HCT116 (cell line): ENCODE data around the gene RNF217. TPM values are rescaled to one million over a fixed set of nuclear protein-coding genes. Genes with fewer than 3 reads are reported as not detected.

Experiments
- ATAC-seq: fragments of 200-7000 bp; cut with Tn5 transposase; 2 replicates; pipeline ENCODE4 v1.9.1; 2020; ENCODE audit warnings: mild to moderate bottlenecking, moderate library complexity
- BruUV-seq: library from RNA; stranded (reverse); fragments of 400-500 nt; replicated peaks from 2 replicates; lab custom pipeline; 2021; lab: Mats Ljungman, UMichigan
- CTCF ChIA-PET: fragments of 300-600 bp; sonication (Branson Sonifier 250); formaldehyde crosslinking; loops from one replicate; lab custom pipeline; 2021; ENCODE audit warnings: antibody characterized with exemption; lab: Charles Lee
- POLR2A ChIA-PET: fragments of 300-600, 350-600 bp; sonication (Branson Sonifier 250); formaldehyde crosslinking; loops from one replicate; lab custom pipeline; 2021; ENCODE audit warnings: antibody characterized with exemption; lab: Charles Lee
- RAD21 ChIA-PET, 2 experiments: fragments of 300-600 bp; sonication (Branson Sonifier 250); formaldehyde crosslinking; loops; one replicate each; lab custom pipeline; 2023; ENCODE audit warnings: low total read pairs in 2 of 2; ENCODE audit not compliant: uncharacterized antibody in 2 of 2, unreplicated experiment in 2 of 2, low non-redundant PET in 1 of 2; lab: Charles Lee
- DNase-seq: peaks from one replicate; pipeline ENCODE4 v3.0.0-alpha.2; 2010; ENCODE audit warnings: low read depth, low spot score
- H2AFZ ChIP-seq: fragments of 200-600 bp; shearing (Covaris generic), sonication (generic); 2 replicates; pipeline ENCODE4 v1.6.1; 2017; ENCODE audit warnings: low read depth, mixed run types, mixed read lengths, antibody characterized with exemption, low read length; ENCODE audit not compliant: poor library complexity, severe bottlenecking
- H3K27ac ChIP-seq: 2 replicates; pipeline ENCODE4 v1.5.1; 2012; ENCODE audit warnings: low read depth, low read length
- H3K27me3 ChIP-seq: fragments of 200-600 bp; sonication (generic); 2 replicates; pipeline ENCODE4 v1.6.1; 2016; ENCODE audit warnings: mixed run types, low read length, mixed read lengths; ENCODE audit not compliant: insufficient read depth
- H3K36me3 ChIP-seq, 2 experiments: fragments of 200-500 bp in 1 of 2; fragments of 200-600 bp in 1 of 2; sonication (Bioruptor generic) in 1 of 2; sonication (generic) in 1 of 2; 2 replicates each; pipeline versions ENCODE4 v1.5.1 to v1.6.1; 2014 to 2016; ENCODE audit warnings: low read length in 2 of 2, inconsistent platforms in 1 of 2, mixed read lengths in 1 of 2, mixed run types in 1 of 2; ENCODE audit not compliant: insufficient read depth in 2 of 2, control insufficient read depth in 1 of 2
- H3K4me1 ChIP-seq, 2 experiments: fragments of 200-600 bp in 1 of 2; sonication (generic) in 1 of 2; 2 replicates each; pipeline versions ENCODE4 v1.5.1 to v1.6.1; 2012 to 2017; ENCODE audit warnings: low read length in 2 of 2, inconsistent platforms in 1 of 2, mild to moderate bottlenecking in 1 of 2, mixed read lengths in 1 of 2, mixed run types in 1 of 2, moderate library complexity in 1 of 2; ENCODE audit not compliant: insufficient read depth in 2 of 2, control insufficient read depth in 1 of 2
- H3K4me2 ChIP-seq: fragments of 200-600 bp; sonication (generic); 2 replicates; pipeline ENCODE4 v1.6.1; 2017; ENCODE audit warnings: mixed run types, low read length, mixed read lengths
- H3K4me3 ChIP-seq, 2 experiments: fragments of 200-600 bp in 1 of 2; sonication (generic) in 1 of 2; replicated peaks in 1 of 2; 2 replicates each; pipeline ENCODE4 v1.5.1; 2011 to 2016; ENCODE audit warnings: low read length in 2 of 2, control low read depth in 1 of 2, low read depth in 1 of 2, mild to moderate bottlenecking in 1 of 2, mixed read lengths in 1 of 2, mixed run types in 1 of 2
- H3K79me2 ChIP-seq: fragments of 200-600 bp; sonication (generic); 2 replicates; pipeline ENCODE4 v1.6.1; 2017; ENCODE audit warnings: mild to moderate bottlenecking, mixed run types, low read length, moderate library complexity, mixed read lengths; ENCODE audit not compliant: insufficient read depth
- H3K9ac ChIP-seq: fragments of 200-600 bp; sonication (generic); 2 replicates; pipeline ENCODE4 v1.6.1; 2016; ENCODE audit warnings: low read length, mixed read lengths
- H3K9me2 ChIP-seq: fragments of 200-600 bp; sonication (generic), shearing (Covaris generic); 2 replicates; pipeline ENCODE4 v1.6.1; 2017; ENCODE audit warnings: mixed run types, mild to moderate bottlenecking, moderate library complexity; ENCODE audit not compliant: insufficient read depth
- H3K9me3 ChIP-seq, 2 experiments: fragments of 200-500 bp in 1 of 2; fragments of 200-600 bp in 1 of 2; sonication (Bioruptor generic) in 1 of 2; sonication (generic) in 1 of 2; 2 replicates each; pipeline ENCODE4 v1.6.1; 2014 to 2017; ENCODE audit warnings: low read length in 2 of 2, mixed read lengths in 2 of 2, inconsistent platforms in 1 of 2, low read depth in 1 of 2, mild to moderate bottlenecking in 1 of 2, mixed run types in 1 of 2, moderate library complexity in 1 of 2; ENCODE audit not compliant: control insufficient read depth in 1 of 2, insufficient read depth in 1 of 2
- H4K20me1 ChIP-seq: fragments of 200-600 bp; sonication (generic), shearing (Covaris generic); 2 replicates; pipeline ENCODE4 v1.6.1; 2017; ENCODE audit warnings: mixed run types, mild to moderate bottlenecking, moderate library complexity; ENCODE audit not compliant: insufficient read depth
- ATF3 ChIP-seq: IDR thresholded peaks from 2 replicates; pipeline ENCODE4 v1.6.1; 2012
- CBX3 ChIP-seq: IDR thresholded peaks from 2 replicates; pipeline ENCODE4 v1.6.1; 2012; ENCODE audit warnings: low read depth
- ELF1 ChIP-seq: IDR thresholded peaks from 2 replicates; pipeline ENCODE4 v1.6.1; 2012; ENCODE audit warnings: low read depth, borderline replicate concordance
- FOSL1 ChIP-seq: IDR thresholded peaks from 2 replicates; pipeline ENCODE4 v1.6.1; 2012; ENCODE audit warnings: low read depth
- JUND ChIP-seq: IDR thresholded peaks from 2 replicates; pipeline ENCODE4 v1.6.1; 2012
- SP1 ChIP-seq: IDR thresholded peaks from 2 replicates; pipeline ENCODE4 v1.6.1; 2012; ENCODE audit warnings: low read depth
- ZFX ChIP-seq: fragments of 450-650 bp; IDR thresholded peaks from 2 replicates; pipeline ENCODE4 v1.6.1; 2017
- ZNF274 ChIP-seq: fragments of 200-500 bp; sonication (Bioruptor generic); IDR thresholded peaks from 2 replicates; pipeline ENCODE4 v1.6.1; 2014; ENCODE audit warnings: mild to moderate bottlenecking, low read depth, low read length, inconsistent platforms
- intact Hi-C: fragments of 100-400 bp; cut with micrococcal nuclease; formaldehyde crosslinking; loops from 2 replicates; pipeline ENCODE4 v1.10.0; 2022
- total RNA-seq: library from RNA; stranded (reverse); gene quantifications from one replicate; pipeline ENCODE4 v1.2.1, GENCODE V29; 2021; ENCODE audit not compliant: unreplicated experiment
- TF ChIP-seq, protein P1 (sequence below), 3 experiments: fragments of 200-600 bp in 1 of 3; sonication (generic) in 1 of 3; IDR thresholded peaks in 2 of 3; conservative IDR thresholded peaks in 1 of 3; 2 replicates each; pipeline ENCODE4 v1.5.1; 2012 to 2017; ENCODE audit warnings: low read depth in 2 of 3, low read length in 2 of 3, antibody characterized with exemption in 1 of 3, borderline replicate concordance in 1 of 3, control low read depth in 1 of 3, mild to moderate bottlenecking in 1 of 3, mixed read lengths in 1 of 3, mixed run types in 1 of 3, moderate library complexity in 1 of 3; ENCODE audit not compliant: insufficient read depth in 1 of 3

Gene RNF217
- total RNA-seq, 1 experiment from 2014 or later: 20.4 TPM

DNA sequence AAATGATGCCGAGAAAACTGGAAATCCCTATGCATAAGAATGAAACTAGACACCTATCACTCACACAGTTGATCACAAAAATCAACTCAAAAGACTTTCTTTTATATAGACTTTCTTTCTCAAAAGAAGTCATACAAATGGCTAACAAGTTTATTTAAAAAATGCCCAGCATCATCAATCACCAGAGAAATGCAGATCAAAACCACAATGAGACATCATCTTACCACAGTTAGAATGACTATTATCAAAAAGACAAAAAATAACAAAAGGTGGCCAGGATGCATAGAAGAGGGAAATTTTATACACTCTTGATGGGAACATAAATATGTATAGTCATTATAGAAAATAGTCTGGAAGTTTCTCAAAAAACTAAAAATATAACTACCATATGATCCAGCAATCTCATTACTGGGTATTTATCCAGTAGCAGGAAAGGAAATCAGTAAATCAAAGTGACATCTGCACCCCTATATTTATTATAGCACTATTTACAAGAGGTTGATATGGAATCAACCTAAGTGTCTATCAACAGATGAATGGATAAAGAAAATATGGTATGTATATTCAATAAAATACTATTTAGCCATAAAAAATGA is 3.4 kb upstream of the RNF217 start:
- peaks cover 8% of the 10 kb centered on the region for H3K79me2 ChIP-seq
- peak overlapping the region; percentile 5; the same call in 1 of the 2 replicates for H3K4me2 ChIP-seq
- H3K9me2 ChIP-seq: no peaks in the 10 kb centered on the region
- H3K36me3 ChIP-seq: no peaks in the 10 kb centered on the region
- H3K4me3 ChIP-seq: no peak overlapping the region
- H4K20me1 ChIP-seq: no peaks in the 10 kb centered on the region
- no peaks in the 10 kb centered on the region for H3K27me3 ChIP-seq
- no peaks in the 10 kb centered on the region for H3K9me3 ChIP-seq
- no peak overlapping the region for H3K27ac ChIP-seq
- DNase-seq (no peak), ATAC-seq (no peak)
- CTCF ChIA-PET: no interaction called here
- BruUV-seq: no TSS peak
- TF ChIP-seq ZFX (no peak), SP1 (peak; percentile 34), JUND (peak; percentile 66), ATF3 (no peak), FOSL1 (peak; percentile 69), ZNF274 (no peak), ELF1 (no peak), CBX3 (0 out of 2 replicates have a peak, but pooled peaks have one; percentile 35)
- TF ChIP-seq, protein P1, sequence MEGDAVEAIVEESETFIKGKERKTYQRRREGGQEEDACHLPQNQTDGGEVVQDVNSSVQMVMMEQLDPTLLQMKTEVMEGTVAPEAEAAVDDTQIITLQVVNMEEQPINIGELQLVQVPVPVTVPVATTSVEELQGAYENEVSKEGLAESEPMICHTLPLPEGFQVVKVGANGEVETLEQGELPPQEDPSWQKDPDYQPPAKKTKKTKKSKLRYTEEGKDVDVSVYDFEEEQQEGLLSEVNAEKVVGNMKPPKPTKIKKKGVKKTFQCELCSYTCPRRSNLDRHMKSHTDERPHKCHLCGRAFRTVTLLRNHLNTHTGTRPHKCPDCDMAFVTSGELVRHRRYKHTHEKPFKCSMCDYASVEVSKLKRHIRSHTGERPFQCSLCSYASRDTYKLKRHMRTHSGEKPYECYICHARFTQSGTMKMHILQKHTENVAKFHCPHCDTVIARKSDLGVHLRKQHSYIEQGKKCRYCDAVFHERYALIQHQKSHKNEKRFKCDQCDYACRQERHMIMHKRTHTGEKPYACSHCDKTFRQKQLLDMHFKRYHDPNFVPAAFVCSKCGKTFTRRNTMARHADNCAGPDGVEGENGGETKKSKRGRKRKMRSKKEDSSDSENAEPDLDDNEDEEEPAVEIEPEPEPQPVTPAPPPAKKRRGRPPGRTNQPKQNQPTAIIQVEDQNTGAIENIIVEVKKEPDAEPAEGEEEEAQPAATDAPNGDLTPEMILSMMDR (IDR thresholded peaks at IDR 0.05 in 2 of 3, conservative IDR thresholded peaks at IDR 0.05 in 1 of 3; ENCODE audit: borderline replicate concordance in 1 of 3, insufficient read depth in 1 of 3, low read depth in 2 of 3, low read length in 2 of 3): no peak
- intact Hi-C loops: no loop called here
- H2AFZ ChIP-seq: no peak overlapping the region
- RAD21 ChIA-PET: no interaction called here
- H3K4me1 ChIP-seq: peaks cover 10 to 29% of the 10 kb centered on the region in 2 experiments
- H3K9ac ChIP-seq: no peak overlapping the region
- POLR2A ChIA-PET: no interaction called here
